ENCODE data around the gene STMN3.

DNA sequence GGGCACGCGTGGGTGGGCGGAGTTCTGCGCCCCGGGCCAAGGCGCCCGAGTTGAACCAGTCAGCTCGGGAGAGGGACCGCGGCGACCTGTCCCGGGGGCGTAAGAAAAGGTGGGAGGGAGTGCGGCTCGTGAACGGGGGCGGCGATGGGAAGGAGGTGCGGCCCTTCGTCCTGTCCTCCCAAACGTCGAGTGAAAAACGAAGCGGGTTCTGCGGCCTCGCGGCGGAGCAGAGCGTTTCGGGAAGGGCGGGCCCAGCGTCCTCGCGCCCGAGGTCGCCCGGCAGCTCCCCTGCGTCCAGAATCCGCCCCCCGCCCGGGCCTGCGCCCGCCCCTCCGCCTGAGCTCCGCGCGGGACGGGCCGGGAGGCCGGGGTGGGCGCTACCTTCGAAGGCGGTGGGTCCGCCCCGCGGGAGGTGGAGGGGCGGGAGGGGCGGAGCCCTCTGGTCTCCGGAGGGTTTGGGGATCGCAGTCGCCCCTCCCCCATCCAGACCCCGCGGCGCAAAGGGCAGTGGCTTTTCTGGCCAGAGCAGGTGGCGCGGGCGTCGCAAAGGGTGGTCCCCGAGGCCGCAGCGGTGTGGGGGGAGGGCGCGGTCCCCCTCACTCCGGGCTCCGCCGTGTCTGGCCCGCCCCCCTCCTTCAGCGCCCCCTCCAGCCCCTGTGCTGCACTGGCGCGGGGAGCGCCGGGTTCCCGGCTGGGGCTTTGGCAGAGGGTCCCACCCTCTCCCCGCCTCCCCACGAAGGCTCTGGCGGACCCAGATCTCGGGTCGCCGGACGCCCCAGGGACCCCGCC lies 838 bp downstream of the STMN3 start:
- TF ChIP-seq POLR2AphosphoS5 (IDR thresholded peaks at IDR 0.05), result no peak
- TF ChIP-seq CTCF (IDR thresholded peaks at IDR 0.05), result no peak
- no peak for TF ChIP-seq EP300 (IDR thresholded peaks at IDR 0.05)
- TF ChIP-seq POLR2A (IDR thresholded peaks at IDR 0.05), result no peak
